H4 (cell line): Measurements from ENCODE around the gene DNMBP. TPM values are rescaled to one million over a fixed set of nuclear protein-coding genes. Genes with fewer than 3 reads are reported as not detected.

Experiments
- DNase-seq: peaks from one replicate; pipeline ENCODE4 v3.0.0-alpha.2; 2015; ENCODE audit warnings: low spot score
- total RNA-seq: library from RNA; depleted of rRNA; stranded (reverse); fragments of >200 nt; shearing (Covaris generic); gene quantifications from 2 replicates; pipeline ENCODE4 v1.2.3, GENCODE V29; 2014; rRNA removed

Gene DNMBP, protein sequence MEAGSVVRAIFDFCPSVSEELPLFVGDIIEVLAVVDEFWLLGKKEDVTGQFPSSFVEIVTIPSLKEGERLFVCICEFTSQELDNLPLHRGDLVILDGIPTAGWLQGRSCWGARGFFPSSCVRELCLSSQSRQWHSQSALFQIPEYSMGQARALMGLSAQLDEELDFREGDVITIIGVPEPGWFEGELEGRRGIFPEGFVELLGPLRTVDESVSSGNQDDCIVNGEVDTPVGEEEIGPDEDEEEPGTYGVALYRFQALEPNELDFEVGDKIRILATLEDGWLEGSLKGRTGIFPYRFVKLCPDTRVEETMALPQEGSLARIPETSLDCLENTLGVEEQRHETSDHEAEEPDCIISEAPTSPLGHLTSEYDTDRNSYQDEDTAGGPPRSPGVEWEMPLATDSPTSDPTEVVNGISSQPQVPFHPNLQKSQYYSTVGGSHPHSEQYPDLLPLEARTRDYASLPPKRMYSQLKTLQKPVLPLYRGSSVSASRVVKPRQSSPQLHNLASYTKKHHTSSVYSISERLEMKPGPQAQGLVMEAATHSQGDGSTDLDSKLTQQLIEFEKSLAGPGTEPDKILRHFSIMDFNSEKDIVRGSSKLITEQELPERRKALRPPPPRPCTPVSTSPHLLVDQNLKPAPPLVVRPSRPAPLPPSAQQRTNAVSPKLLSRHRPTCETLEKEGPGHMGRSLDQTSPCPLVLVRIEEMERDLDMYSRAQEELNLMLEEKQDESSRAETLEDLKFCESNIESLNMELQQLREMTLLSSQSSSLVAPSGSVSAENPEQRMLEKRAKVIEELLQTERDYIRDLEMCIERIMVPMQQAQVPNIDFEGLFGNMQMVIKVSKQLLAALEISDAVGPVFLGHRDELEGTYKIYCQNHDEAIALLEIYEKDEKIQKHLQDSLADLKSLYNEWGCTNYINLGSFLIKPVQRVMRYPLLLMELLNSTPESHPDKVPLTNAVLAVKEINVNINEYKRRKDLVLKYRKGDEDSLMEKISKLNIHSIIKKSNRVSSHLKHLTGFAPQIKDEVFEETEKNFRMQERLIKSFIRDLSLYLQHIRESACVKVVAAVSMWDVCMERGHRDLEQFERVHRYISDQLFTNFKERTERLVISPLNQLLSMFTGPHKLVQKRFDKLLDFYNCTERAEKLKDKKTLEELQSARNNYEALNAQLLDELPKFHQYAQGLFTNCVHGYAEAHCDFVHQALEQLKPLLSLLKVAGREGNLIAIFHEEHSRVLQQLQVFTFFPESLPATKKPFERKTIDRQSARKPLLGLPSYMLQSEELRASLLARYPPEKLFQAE (N-terminal part only)
- 7.0 and 7.3 TPM in 2 replicates for total RNA-seq

DNA sequence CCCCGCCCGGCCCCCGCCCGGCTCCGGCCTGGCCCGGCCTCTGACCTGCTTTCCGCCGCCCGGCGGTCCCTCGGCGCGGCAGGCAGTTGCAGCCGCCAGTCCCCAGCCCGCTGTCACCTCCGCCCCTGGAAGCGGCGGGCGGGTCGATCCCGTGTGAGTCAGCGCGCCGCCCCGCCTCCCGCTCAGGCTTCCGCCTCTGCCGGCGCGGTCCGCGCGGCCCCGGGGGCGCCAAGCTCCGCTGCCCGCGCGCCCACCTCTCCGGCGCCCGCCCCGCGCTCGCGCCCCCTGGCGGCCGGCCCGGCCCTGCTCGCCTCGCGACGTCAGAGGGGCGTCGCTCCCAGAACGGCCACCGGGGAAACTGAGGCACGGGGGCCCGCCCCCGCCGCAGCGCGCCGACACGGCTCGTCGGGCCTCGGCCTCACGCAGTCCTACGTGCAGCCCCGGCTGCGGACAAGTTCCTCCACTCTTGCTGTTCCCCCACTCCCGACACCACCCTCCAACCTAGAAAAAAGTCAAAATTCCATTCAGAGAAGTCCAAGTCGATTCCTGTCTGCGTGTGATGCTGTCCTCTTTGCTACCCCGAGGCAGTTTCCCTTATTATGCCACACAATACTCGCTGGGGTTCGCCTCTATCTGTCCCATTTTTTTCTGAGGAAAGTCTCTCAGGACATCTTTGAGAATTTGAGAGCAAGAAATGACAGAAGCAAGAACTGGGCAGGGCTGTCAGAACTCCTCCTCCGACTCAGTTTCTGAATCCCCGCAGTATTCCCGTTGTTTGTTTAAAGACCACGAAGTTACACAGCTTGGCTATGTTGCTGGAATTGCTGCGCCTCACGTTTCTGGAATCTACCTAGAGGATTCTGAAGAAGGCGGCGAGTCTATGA is at the start of gene DNMBP:
TSS of gene DNMBP (minus strand) at position 155 of the 884 bp plus-strand sequence. CDS start 37,823 bp downstream, outside the sequence.
- peak; percentile 67 for DNase-seq

- DNase-seq: no peak
Observed at GRCh38 chr10:100057948-100058347, 48.2 kb upstream of the DNMBP start.

- DNase-seq: no peak
Observed at GRCh38 chr10:100053686-100054460, 44.1 kb upstream of the DNMBP start.

DNA sequence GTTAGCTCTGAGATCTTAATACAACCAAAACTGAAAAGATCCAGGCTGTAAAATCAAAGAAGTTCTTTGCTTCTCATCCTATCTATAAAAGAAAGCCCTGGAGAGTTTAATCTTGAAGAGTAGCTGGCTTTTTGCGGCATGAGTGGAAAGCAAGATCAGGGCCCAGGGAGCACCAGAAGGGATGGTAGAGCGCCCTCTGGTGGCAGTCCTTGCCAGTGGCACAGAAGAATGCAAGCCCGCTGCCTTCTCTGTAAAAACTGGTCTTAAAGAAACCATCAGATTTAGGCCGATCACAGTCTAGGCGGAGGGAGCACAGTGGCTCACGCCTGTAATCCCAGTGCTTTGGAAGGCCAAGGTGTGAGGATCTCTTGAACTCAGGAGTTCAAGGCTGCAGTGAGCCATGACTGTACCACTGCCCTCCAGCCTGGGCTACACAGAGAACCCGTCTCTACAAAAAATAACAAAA is 36.3 kb upstream of the DNMBP start:
- DNase-seq: peak; percentile 79

GRCh38 chr10:100045592-100045991 is 35.8 kb upstream of the DNMBP start:
- DNase-seq: no peak

DNA sequence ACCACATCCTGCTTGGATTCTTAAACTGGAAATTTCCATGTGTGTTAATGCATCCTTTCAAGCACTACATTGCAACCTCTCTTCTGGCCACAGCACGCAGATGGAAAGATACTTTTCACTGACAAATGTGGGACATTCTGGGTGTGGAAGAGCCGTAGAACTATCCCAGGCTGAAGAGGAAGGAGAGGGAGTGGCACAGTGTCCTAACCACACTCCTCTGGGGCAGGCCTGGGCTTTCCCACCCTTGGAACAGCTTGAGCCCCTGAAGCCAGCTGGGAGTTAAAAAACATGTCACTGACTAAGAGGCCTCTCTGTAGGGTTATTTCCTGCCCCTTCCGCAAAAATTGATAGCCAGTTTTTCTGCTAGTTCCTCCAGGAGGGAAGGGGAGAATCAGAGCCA is 34.0 kb upstream of the DNMBP start:
- peak; percentile 64 for DNase-seq

- DNase-seq: peak; percentile 50
Observed at GRCh38 chr10:100043344-100043743, 33.6 kb upstream of the DNMBP start.

GRCh38 chr10:100041306-100042002 is 31.7 kb upstream of the DNMBP start:
- DNase-seq: no peak

- no peak for DNase-seq
Observed at GRCh38 chr10:100038561-100039071, 28.9 kb upstream of the DNMBP start.

- DNase-seq: no peak
Observed at GRCh38 chr10:100037758-100038315, 28.1 kb upstream of the DNMBP start.

GRCh38 chr10:100036850-100037249 is 27.1 kb upstream of the DNMBP start:
- DNase-seq: no peak

- DNase-seq: no peak
Observed at GRCh38 chr10:100033766-100034418, 24.1 kb upstream of the DNMBP start.

- DNase-seq: no peak
Observed at GRCh38 chr10:100027416-100027815, 17.7 kb upstream of the DNMBP start.

DNA sequence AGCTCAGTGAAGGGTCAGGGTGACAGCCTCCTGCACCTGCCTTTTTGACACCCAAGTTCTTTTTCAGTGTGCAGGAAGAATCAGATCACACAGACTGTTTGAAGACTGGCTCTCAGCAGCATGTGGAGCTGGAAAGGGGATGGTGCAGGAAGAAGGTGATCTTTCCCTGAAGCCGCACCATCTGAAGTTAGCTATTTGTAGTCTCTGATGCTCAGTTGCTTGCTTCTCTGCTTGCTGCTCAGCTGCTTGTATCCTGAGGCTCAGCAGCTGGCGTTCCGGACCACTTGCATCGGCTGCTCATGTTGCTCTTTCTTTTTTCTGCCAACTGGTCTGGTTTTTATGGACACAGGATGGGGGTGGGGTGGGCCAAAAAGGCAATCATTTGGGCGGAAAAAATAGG is 15.8 kb upstream of the DNMBP start:
- DNase-seq: no peak

DNA sequence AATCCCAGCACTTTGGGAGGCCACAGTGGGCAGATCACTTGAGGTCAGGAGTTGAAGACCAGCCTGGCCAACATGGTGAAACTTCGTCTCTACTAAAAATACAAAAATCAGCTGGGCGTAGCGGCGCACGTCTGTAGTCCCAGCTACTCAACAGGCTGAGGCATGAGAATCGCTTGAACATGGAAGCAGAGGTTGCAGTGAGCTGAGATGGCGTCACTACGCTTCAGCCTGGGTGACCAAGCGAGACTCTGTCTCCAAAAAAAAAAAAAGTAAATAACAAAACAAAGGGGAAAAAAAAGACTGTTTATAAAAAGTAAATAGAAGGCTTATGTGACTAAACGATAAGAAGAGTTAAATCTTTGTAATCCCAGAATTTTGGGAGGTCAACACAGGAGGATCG is 15.0 kb upstream of the DNMBP start:
- DNase-seq: no peak

DNA sequence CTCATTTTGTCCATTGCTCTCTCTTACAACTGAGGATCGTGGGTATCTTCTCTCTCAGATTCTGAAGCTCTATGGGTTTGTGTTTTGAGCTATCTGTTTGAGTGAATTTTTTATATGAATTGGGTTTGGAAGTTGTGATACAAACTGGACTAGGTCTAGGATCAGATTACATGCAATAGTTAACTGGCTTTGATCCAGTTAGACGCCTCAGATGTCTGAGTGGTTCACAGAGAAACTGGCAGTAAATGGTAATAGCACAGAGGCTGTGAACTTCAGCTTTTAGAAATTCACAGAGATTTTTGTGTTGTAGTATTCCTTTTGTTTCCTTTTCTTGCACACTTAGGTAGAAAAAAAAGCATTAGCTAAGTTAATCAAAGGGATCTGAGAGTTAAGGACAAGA is 12.7 kb upstream of the DNMBP start:
- DNase-seq: no peak

DNA sequence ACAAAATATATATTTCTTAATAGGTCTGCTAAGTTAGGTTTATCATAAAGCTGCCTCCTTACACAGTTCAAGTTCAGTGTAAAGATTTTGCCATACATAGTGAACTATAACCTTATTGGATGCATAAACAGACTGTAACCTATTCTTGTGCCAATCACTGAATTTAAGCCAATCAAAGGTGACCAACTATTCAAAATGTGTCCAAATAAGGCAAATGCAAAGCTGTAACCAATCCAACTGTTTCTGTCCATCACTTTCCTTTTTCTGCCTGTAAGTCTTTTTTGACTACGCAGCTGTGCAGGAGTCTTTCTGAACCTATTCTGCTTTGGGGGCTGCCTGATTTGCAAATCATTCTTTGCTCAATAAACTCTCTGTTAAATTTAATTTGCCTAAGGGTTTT is 11.6 kb upstream of the DNMBP start:
- no peak for DNase-seq

- no peak for DNase-seq
Observed at GRCh38 chr10:100020886-100021253, 11.1 kb upstream of the DNMBP start.
